COLO668 (cell line): ENCODE results near the gene ALG12.

Experiments
- DNase-seq: peaks from one replicate; lab custom pipeline; 2025; ENCODE audit not compliant: unreplicated experiment; lab: John Stamatoyannopoulos, UW

Gene ALG12

GRCh38 chr22:49894322-49895054 is 23.8 kb downstream of the ALG12 start:
- DNase-seq: no peak

- no peak for DNase-seq
Measured at GRCh38 chr22:49893025-49893424, 25.2 kb downstream of the ALG12 start.

- no peak for DNase-seq
Measured at GRCh38 chr22:49892226-49892899, 25.9 kb downstream of the ALG12 start.

- no peak for DNase-seq
Measured at GRCh38 chr22:49889071-49889470, 29.2 kb downstream of the ALG12 start.

GRCh38 chr22:49887702-49888101 is 30.5 kb downstream of the ALG12 start:
- DNase-seq: no peak

GRCh38 chr22:49887064-49887451 is 31.2 kb downstream of the ALG12 start:
- DNase-seq: no peak

GRCh38 chr22:49886346-49887063 is 31.7 kb downstream of the ALG12 start:
- DNase-seq: no peak

- no peak for DNase-seq
Measured at GRCh38 chr22:49885881-49886280, 32.4 kb downstream of the ALG12 start.

- no peak for DNase-seq
Measured at GRCh38 chr22:49885281-49885680, 33.0 kb downstream of the ALG12 start.

GRCh38 chr22:49884503-49885260 is 33.6 kb downstream of the ALG12 start:
- DNase-seq: no peak

- DNase-seq: no peak
Measured at GRCh38 chr22:49884075-49884474, 34.2 kb downstream of the ALG12 start.

- no peak for DNase-seq
Measured at GRCh38 chr22:49883294-49883640, 35.0 kb downstream of the ALG12 start.

GRCh38 chr22:49882519-49883293 is 35.5 kb downstream of the ALG12 start:
- DNase-seq: no peak

GRCh38 chr22:49881856-49882255 is 36.4 kb downstream of the ALG12 start:
- DNase-seq: no peak

GRCh38 chr22:49880281-49880680 is 38.0 kb downstream of the ALG12 start:
- DNase-seq: no peak

- DNase-seq: no peak
Measured at GRCh38 chr22:49879871-49880270, 38.4 kb downstream of the ALG12 start.

GRCh38 chr22:49878206-49878605 is 40.0 kb downstream of the ALG12 start:
- no peak for DNase-seq

- no peak for DNase-seq
Measured at GRCh38 chr22:49877642-49878041, 40.6 kb downstream of the ALG12 start.

GRCh38 chr22:49873228-49873940 is 44.9 kb downstream of the ALG12 start:
- no peak for DNase-seq

GRCh38 chr22:49872347-49872746 is 45.9 kb downstream of the ALG12 start:
- no peak for DNase-seq
